Measurements from ENCODE around the gene KIF1B. TPM values are rescaled to one million over a fixed set of nuclear protein-coding genes. Genes with fewer than 3 reads are reported as not detected.
"Not testable (repeated sequence)": the region's sequence is repeated elsewhere in the genome, so short reads cannot be mapped to it uniquely, and the experiment has no call there.

The KIF1B gene
- total RNA-seq, 1 donor from 2014 or later: 113 TPM

- H3K9me3 Mint-ChIP-seq: peaks cover 3% of the 10 kb centered on the region
- H3K4me3 Mint-ChIP-seq: no peak overlapping the region
- DNase-seq (ENCODE audit: low read depth, low spot score): no peak
- TF ChIP-seq CTCF (conservative IDR thresholded peaks at IDR 0.05): no peak
- no peak overlapping the region for H3K27ac Mint-ChIP-seq (ENCODE audit: unreplicated experiment)
- H3K36me3 Mint-ChIP-seq (ENCODE audit: low read depth): peaks cover 8% of the 10 kb centered on the region
- H3K4me1 Mint-ChIP-seq: peaks cover 16% of the 10 kb centered on the region
- no peaks in the 10 kb centered on the region for H3K27me3 Mint-ChIP-seq (ENCODE audit: low read depth)
Observed at GRCh38 chr1:10242811-10243210, 32.4 kb downstream of the KIF1B start.

DNA sequence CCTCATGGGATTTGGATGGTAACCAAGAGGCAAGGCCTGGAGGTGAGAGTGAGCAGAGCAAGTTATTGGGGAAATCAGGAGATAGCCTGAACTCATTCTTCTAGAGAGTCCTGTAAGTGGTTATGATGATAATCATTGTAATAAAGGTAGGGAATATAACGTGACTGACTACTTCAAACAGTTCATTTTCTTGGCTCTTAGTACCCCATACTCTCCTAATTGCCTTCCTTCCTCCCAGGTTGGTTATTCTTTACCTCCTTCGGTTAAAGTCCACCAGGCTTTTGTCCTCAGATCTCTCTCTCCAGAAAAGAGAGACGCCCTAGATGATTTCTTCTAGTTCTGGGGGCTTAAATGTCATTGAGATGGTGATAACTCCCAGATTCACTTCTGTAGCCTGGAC, 35.3 kb downstream of the KIF1B start:
- Mint-ChIP-seq H3K9me3 (peaks cover 5% of the 10 kb centered on the region), H3K4me3 (no peak overlapping the region), H3K4me1 (peaks cover 20% of the 10 kb centered on the region), H3K36me3 (ENCODE audit: low read depth) (peaks cover 14% of the 10 kb centered on the region), H3K27ac (ENCODE audit: unreplicated experiment) (no peak overlapping the region), H3K27me3 (ENCODE audit: low read depth) (no peaks in the 10 kb centered on the region)
- no peak for DNase-seq (ENCODE audit: low read depth, low spot score)
- TF ChIP-seq CTCF (conservative IDR thresholded peaks at IDR 0.05): no peak

DNA sequence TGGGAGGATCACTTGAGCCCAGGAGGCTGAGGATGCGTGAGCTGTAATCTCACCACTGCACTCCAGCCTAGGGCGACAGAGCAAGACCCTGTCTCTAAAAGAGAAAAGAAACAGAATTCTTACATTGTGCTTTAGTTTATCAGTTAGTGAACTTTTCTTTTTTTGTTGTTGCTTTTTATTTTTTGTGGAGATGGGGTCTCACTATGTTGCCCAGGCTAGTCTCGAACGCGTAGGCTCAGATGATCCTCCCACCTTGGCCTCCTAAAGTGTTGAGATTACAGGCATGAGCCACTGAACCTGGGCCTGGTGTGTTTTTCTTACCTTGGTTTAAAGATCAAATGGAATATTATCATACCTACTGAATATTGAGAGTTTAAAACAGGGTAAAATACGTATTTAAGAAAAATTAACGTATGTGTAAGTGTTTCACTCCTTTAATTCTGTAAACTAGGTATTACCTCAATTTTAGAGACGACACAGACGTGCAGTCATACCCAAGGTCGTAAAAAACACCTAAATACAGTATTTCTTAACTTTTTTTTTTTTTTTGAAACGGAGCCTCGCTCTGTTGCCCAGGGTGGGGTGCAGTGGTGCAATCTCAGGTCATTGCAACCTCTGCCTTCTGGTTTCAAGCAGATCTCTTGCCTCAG, 39.6 kb downstream of the KIF1B start:
- H3K27ac Mint-ChIP-seq (ENCODE audit: unreplicated experiment): no peak overlapping the region
- peaks cover 17% of the 10 kb centered on the region for H3K36me3 Mint-ChIP-seq (ENCODE audit: low read depth)
- no peaks in the 10 kb centered on the region for H3K27me3 Mint-ChIP-seq (ENCODE audit: low read depth)
- TF ChIP-seq CTCF (conservative IDR thresholded peaks at IDR 0.05): no peak
- peaks cover 12% of the 10 kb centered on the region for H3K4me1 Mint-ChIP-seq
- no peak for DNase-seq (ENCODE audit: low read depth, low spot score)
- H3K4me3 Mint-ChIP-seq: no peak overlapping the region
- H3K9me3 Mint-ChIP-seq: peaks cover 5% of the 10 kb centered on the region

GRCh38 chr1:10250663-10251062, 40.3 kb downstream of the KIF1B start:
- Mint-ChIP-seq H3K4me3 (no peak overlapping the region), H3K36me3 (ENCODE audit: low read depth) (peaks cover 17% of the 10 kb centered on the region), H3K9me3 (peaks cover 5% of the 10 kb centered on the region), H3K4me1 (peaks cover 12% of the 10 kb centered on the region), H3K27me3 (ENCODE audit: low read depth) (no peaks in the 10 kb centered on the region), H3K27ac (ENCODE audit: unreplicated experiment) (peak overlapping the region; percentile 75)
- no peak for DNase-seq (ENCODE audit: low read depth, low spot score)
- TF ChIP-seq CTCF (conservative IDR thresholded peaks at IDR 0.05): no peak

- Mint-ChIP-seq H3K36me3 (ENCODE audit: low read depth) (peaks cover 14% of the 10 kb centered on the region), H3K4me1 (peaks cover 19% of the 10 kb centered on the region)
- DNase-seq (ENCODE audit: low read depth, low spot score); H3K27me3 Mint-ChIP-seq (ENCODE audit: low read depth); H3K9me3 Mint-ChIP-seq; H3K4me3 Mint-ChIP-seq; H3K27ac Mint-ChIP-seq (ENCODE audit: unreplicated experiment): not testable (repeated sequence)
Observed at GRCh38 chr1:10251325-10252108, 41.1 kb downstream of the KIF1B start.

DNA sequence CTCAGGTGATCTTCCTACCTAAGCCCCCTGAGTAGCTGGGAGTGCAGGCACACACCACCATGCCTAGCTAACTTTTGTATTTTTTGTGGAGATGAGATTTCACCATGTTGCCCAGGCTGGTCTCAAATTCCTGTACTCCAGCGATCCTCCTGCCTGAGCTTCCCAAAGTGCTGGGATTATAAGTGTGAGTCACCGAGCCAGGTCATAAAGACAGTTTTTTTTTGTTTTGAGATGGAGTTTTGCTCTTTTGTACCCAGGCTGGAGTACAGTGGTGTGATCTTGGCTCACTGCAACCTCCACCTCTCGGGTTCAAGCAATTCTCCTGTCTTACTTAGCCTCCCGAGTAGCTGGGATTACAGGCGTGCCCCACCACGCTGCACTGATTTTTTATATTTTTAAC, 42.1 kb downstream of the KIF1B start:
- no peak overlapping the region for H3K27ac Mint-ChIP-seq (ENCODE audit: unreplicated experiment)
- DNase-seq (ENCODE audit: low read depth, low spot score): no peak
- peaks cover 9% of the 10 kb centered on the region for H3K36me3 Mint-ChIP-seq (ENCODE audit: low read depth)
- peaks cover 2% of the 10 kb centered on the region for H3K9me3 Mint-ChIP-seq
- H3K4me3 Mint-ChIP-seq: no peak overlapping the region
- H3K4me1 Mint-ChIP-seq: peaks cover 21% of the 10 kb centered on the region
- TF ChIP-seq CTCF (conservative IDR thresholded peaks at IDR 0.05): no peak
- no peaks in the 10 kb centered on the region for H3K27me3 Mint-ChIP-seq (ENCODE audit: low read depth)

Measured in neural crest cell (in vitro differentiated cells).